Measurements from ENCODE around the gene KCNK6.
A peak's percentile ranks its signal among the peaks of the same experiment; 100 is the strongest.
"Not testable (repeated sequence)": the region's sequence is repeated elsewhere in the genome, so short reads cannot be mapped to it uniquely, and the experiment has no call there.

KCNK6 gene

DNA sequence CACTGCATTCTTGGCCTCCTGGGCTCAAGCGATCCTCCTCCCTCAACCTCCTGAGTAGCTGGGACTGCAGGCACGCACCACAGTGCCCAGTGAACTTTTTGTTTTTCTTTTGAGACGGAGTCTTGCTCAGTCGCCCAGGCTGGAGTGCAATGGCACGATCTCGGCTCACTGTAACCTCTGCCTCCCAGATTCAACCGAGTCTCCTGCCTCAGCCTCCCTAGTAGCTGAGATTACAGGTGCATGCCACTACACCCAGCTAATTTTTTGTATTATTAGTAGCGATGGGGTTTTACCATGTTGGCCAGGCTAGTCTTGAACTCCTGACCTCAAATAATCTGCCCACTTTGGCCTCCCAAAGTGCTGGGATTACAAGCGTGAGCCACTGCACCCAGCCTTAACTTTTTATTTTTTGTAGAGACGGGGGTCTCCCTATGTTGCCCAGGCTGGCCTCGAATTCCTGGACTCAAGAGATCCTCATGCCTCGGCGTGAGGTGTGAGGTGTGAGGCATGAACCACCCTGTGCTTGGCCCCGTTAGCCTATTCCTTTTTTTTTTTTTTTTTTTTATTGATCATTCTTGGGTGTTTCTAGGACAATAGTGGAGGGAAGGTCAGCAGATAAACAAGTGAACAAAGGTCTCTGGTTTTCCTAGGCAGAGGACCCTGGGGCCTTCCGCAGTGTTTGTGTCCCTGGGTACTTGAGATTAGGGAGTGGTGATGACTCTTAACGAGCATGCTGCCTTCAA is 43.5 kb downstream of the KCNK6 start:
- DNase-seq, result not testable (repeated sequence)

DNA sequence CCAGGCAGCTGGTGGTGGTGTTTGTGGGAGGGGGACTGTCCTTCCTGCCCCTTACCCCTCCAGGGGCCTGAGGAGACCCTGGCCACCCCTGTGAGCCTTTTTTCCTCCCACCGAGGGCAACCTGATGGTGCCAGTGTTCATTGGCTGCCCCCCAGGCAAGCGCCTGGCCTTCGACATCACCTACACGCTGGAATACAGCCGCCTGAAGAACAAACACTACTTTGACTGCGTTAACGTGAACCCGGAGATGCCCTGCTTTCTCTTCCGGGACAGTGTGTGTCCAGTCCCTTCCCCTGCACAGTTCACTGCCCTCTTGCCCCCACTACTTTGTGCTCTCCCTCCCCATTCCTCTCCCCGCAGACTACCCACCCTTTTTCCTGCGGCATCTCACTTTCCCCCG is 47.4 kb downstream of the KCNK6 start:
- no peak for DNase-seq

DNA sequence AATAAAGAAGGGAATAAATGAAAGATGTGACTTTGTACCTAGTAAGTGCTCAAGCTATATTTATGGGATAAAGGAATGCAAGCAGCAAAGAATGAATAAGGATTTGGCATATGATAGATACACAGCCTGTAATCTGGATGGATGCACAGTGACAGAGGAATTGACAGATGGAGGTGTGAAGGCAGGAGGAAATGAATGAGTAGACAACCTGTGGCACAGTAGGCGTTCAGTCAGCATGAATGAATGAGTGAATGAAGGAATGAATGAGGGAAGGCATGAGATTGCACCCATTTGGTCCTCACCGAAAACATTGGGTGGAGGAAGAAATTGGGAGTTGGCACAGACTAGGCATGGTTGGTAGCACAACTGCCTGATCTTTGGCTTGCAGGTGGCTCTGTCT is 49.9 kb downstream of the KCNK6 start:
- no peak for DNase-seq

DNA sequence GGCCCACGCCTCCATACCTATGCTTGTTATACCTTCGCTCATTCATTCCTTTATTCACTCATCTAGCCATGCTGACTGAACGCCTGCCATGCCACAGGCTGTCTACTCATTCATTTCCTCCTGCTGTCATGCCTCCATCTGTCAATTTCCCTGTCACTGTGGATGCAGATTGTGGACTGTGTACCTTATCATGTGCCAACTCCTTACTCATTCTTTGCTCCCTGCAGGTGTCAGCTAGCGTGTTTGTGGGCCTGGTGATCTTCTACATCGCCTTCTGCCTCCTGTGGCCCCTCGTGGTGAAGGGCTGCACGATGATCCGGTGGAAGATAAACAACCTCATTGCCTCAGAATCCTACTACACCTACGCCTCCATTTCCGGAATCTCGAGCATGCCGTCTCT is 50.7 kb downstream of the KCNK6 start:
- no peak for DNase-seq

DNA sequence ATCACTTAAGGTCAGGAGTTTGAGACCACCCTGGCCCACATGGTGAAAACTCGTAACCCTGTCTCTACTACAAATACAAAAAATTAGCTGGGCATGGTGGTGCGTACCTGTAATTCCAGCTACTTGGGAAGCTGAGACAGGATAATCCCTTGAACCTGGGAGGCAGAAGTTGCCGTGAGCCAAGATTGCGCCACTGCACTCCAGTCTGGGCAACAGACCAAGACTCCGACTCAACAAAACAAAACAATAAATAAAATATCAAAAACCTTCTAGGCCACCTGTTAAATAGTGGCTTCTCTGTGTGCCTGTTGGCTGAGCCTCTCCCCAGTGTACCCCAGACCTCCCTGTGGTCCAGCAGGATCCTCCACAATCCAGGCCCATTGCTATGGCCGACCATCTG is 51.4 kb downstream of the KCNK6 start:
- no peak for DNase-seq

DNA sequence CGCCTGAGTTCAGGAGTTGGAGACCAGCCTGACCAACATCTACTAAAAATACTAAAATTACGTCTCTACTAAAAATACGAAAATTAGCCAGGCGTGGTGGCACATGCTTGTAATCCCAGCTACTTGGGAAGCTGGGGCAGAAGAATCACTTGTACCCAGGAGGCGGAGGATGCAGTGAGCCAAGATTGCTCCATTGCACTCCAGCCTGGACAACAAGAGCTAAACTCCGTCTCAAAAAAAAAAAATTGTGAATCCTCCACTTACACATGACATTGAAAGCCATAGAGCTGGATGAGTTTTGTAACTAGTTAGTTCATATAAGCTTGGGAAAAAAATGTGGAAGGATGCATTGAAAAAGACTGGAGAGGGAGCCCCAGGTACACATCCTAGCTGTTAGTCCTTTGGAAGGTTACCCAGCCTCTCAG is 54.3 kb downstream of the KCNK6 start:
- no peak for DNase-seq

DNA sequence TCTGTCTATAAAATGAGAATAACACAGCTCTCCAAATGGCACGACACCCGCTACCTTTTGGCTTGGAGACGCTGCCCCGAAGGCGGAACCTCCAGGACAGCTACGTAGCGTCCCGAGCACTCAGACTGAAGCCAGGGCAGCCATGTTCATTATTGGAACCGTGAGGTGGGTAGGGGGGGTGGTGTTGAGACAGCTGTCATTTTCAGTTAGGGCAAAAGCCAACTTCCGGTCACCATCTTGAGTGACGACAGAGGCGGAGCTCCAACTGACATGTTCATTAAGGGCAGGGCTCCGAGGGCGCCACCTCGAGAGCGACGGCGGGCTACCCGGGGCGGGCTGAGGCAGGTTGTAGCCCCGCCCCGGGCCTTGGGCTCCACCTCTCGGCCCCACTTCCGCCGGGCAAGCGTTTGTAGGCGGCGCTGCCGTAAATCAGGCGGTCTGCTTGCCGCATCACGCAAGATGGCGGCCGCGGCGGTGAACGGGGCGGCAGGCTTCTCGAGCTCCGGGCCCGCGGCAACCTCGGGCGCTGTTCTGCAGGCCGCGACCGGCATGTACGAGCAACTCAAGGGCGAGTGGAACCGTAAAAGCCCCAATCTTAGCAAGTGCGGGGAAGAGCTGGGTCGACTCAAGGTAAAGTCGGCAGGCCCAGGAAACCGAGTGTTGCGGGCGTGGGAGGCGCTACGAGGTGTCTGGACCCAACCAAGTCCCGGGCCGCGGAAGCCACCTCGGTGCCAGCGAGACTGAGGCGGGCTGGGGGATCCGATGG is 54.9 kb downstream of the KCNK6 start, which contains the start of gene PSMD8:
Gene PSMD8 (plus strand): TSS at position 240 of the 766 bp plus-strand sequence. CDS start 31 bp downstream, at position 271.
- DNase-seq, result peak; percentile 100

DNA sequence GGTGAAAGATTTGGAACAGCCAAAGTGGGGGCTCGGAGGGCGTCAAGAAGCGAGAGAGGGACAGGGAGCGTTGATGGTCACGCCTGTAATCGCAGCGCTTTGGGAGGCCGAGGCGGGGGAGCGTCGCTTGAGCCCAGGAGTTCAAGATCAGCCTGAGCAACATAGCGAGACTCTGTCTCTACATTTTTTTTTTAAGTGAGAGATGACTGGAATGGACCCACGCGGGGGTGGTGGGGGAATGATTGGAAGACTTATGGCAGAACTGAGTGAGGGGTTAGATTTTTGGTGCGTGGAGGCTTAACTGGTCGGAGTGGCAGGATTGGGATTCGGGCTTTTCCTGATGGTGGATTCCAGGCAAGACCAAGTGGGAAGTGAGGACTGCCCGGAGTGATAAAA is 55.5 kb downstream of the KCNK6 start:
- DNase-seq, result no peak

DNA sequence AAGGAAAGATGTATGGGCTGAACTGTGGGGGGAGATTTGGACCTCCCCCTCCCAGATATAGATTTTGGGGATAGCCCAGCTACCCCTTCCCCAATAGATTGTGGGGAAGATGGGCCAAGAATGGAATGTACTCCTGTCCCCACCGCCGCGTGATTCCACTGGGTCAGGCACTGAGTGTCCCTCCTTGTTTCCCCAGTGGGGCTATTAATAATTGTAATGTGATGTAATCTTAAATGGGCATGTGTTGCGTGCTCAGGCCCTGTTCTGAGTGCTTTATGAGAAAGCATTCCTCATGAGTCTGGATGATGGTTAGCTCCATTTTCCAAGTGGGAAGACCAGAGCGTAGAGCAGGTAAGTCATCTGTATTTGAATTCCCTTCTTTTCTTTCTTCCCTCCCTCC is 56.1 kb downstream of the KCNK6 start:
- DNase-seq, result peak; percentile 37

DNA sequence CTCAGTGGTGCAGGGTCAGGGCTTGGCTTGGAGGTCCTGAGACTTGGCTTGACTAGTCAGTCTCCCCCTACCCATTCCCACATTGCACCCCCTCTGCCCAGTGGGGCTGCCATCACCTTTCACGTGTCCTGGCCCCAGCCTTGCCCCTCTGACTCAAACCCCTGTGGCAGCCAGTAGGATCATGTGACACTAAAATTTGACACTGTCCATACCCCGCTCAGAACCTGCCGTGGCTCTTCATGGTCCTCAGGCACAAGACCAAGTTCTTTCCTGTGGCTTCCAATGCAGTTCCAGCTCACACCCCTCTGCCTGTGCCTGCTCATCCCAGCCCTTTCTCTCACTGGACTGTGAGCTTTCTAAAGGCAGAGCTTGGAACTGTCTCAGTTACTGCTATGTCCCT is 56.9 kb downstream of the KCNK6 start:
- no peak for DNase-seq

DNA sequence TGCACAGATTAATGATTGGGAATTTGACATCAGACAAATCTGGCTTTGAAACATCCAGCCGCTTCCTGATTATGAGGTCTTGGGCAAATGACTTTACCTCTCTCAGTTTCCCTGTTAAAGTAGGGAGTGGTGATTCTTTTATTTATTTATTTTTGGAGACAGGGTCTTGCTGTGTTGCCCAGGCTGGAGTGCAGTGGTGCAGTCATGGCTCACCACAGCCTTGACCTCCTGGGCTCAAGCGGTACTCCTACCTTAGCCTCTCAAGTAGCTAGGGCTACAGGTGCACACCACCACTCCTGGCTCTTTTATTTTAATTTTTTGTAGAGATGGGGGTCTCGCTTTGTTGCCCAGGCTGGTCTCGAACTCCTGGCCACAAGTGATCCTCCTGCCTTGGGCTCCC is 57.4 kb downstream of the KCNK6 start:
- DNase-seq, result no peak

DNA sequence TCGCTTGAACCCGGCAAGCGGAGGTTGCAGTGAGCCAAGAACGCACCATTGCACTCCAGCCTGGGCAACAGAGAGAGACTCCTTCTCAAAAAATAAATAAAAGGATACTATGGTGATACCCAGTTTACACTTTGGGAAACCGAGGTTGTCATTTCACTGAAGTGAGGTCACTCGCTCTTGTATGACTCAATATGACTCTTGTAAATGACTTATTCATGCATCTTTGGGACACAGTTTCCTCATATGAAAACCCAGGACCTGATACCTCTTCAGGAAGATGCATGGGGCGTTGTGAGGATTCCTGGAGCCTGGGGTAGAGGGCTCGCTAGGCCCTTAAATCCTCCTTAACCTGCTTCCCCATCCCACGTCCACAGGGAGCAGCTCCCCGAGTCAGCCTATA is 59.2 kb downstream of the KCNK6 start:
- peak; percentile 18 for DNase-seq

DNA sequence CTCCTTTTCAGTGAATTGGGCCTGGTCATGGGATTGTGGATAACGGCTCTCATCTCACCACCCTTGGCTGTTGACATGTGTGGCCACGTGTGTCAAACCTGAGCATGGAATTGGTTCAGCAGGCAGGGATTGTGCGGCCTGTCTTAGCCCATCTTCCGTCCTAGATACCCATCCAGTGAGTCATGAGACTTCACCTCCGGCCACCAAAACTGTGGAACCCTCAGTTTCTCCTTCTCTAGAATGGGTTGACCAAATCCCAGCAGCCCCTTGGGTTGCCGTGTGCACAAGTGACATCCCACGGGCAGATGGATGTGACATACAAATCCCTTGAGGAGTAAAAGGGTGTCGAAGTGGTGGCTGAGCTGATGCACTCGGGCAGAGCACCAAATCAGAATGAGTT is 61.5 kb downstream of the KCNK6 start:
- no peak for DNase-seq

All from suppressor macrophage treated with lipopolysaccharide for 4 hours (primary cell).